Activated CD8-positive, alpha-beta memory T cell treated with anti-CD3 and anti-CD28 coated beads, Interleukin-2, amount 50 U/mL, for 4 hours (primary cell): Measurements from ENCODE around the gene TEX54.
"Not testable (repeated sequence)": the region's sequence is repeated elsewhere in the genome, so short reads cannot be mapped to it uniquely, and the experiment has no call there.

Source experiments
- DNase-seq: peaks from one replicate; pipeline ENCODE4 v3.0.0-alpha.2; 2020

The TEX54 gene

GRCh38 chr11:62830904-62831519 is 1.6 kb downstream of the TEX54 start:
- no peak for DNase-seq

GRCh38 chr11:62828130-62828529 is 4.5 kb downstream of the TEX54 start:
- not testable (repeated sequence) for DNase-seq

- no peak for DNase-seq
Measured at GRCh38 chr11:62823677-62824076, 9.0 kb downstream of the TEX54 start.

GRCh38 chr11:62817129-62817528 is 15.5 kb downstream of the TEX54 start:
- no peak for DNase-seq

- DNase-seq, result no peak
Measured at GRCh38 chr11:62816557-62816956, 16.1 kb downstream of the TEX54 start.

- DNase-seq, result no peak
Measured at GRCh38 chr11:62811659-62812058, 21.0 kb downstream of the TEX54 start.

- DNase-seq, result no peak
Measured at GRCh38 chr11:62810748-62811147, 21.9 kb downstream of the TEX54 start.

- no peak for DNase-seq
Measured at GRCh38 chr11:62806611-62807121, 26.0 kb downstream of the TEX54 start.

GRCh38 chr11:62805961-62806441 is 26.6 kb downstream of the TEX54 start:
- peak; percentile 29 for DNase-seq

- peak; percentile 96 for DNase-seq
Measured at GRCh38 chr11:62805076-62805892, 27.4 kb downstream of the TEX54 start, which contains the start of gene NXF1. TSS of gene NXF1 (minus strand) at chr11:62805440. CDS start at chr11:62805356, 84 bp downstream.

GRCh38 chr11:62804310-62805075 is 28.1 kb downstream of the TEX54 start:
- DNase-seq, result no peak

GRCh38 chr11:62801071-62801470 is 31.6 kb downstream of the TEX54 start:
- DNase-seq, result no peak

- no peak for DNase-seq
Measured at GRCh38 chr11:62799486-62799885, 33.2 kb downstream of the TEX54 start.

- DNase-seq, result no peak
Measured at GRCh38 chr11:62796281-62796680, 36.4 kb downstream of the TEX54 start.

- DNase-seq, result no peak
Measured at GRCh38 chr11:62794201-62794775, 38.4 kb downstream of the TEX54 start.

- no peak for DNase-seq
Measured at GRCh38 chr11:62792202-62792575, 40.5 kb downstream of the TEX54 start.

GRCh38 chr11:62791501-62792201 is 41.0 kb downstream of the TEX54 start, which contains the start of gene TMEM223:
TSS of gene TMEM223 (minus strand) at chr11:62792006. CDS start at chr11:62791994, 12 bp downstream.
- peak; percentile 91 for DNase-seq

GRCh38 chr11:62789576-62789975 is 43.1 kb downstream of the TEX54 start:
- no peak for DNase-seq

- no peak for DNase-seq
Measured at GRCh38 chr11:62788991-62789390, 43.6 kb downstream of the TEX54 start.

- peak; percentile 99 for DNase-seq
Measured at GRCh38 chr11:62787005-62787759, 45.5 kb downstream of the TEX54 start, which contains the start of gene TMEM179B. TSS of gene TMEM179B (plus strand) at chr11:62787402. CDS start at chr11:62787432, 30 bp downstream.
